SK-N-SH (cell line): ENCODE data around the gene OTC. TPM values are rescaled to one million over a fixed set of nuclear protein-coding genes. Genes with fewer than 3 reads are reported as not detected.

Experiments used
- polyA plus RNA-seq, 3 experiments: library from polyadenylated mRNA; depleted of rRNA; stranded (reverse); fragments of >200 nt; gene quantifications; 2 replicates each; pipeline ENCODE4 v1.2.3, GENCODE V29; 2012
- small RNA-seq, 7 experiments: library from RNA; depleted of rRNA; stranded (forward); fragments of <200 nt; gene quantifications; one replicate each; pipeline ENCODE3, GENCODE V24; 2012

The OTC gene
- polyA plus RNA-seq, 1 of the 3 experiments (the other 2 are of a cell fraction): not detected

Small RNA genes lying within 50 kb of the gene (small RNA-seq; reads per million reads assigned to genes)
- 0 reads per million in 7 experiments for gene RF00322

Other genes starting within 250 kb of the OTC start
- 85.5 and 124 TPM in 2 replicates for gene SRPX, start 131.7 kb upstream of the OTC start, polyA plus RNA-seq (2012; rRNA removed)
- 1.2 and 3.0 TPM in 2 replicates for gene RPGR, start 25.1 kb upstream of the OTC start, polyA plus RNA-seq (2012; rRNA removed)
- 0.39 and 0.55 TPM in 2 replicates for gene TSPAN7, start 208.9 kb downstream of the OTC start, polyA plus RNA-seq (2012; rRNA removed)